Right cardiac atrium (tissue), 5 donors: ENCODE measurements around the gene SLC39A9. TPM values are rescaled to one million over a fixed set of nuclear protein-coding genes. Genes with fewer than 3 reads are reported as not detected.

Experiments
- ATAC-seq, 2 donors: fragments of 200-7000 bp; cut with Tn5 transposase; one replicate each; pipeline versions ENCODE4 v1.8.0 to v1.9.1; 2020; ENCODE audit warnings: moderate library complexity in 2 of 2, mild to moderate bottlenecking in 1 of 2
- DNase-seq, 3 donors: peaks; one replicate each; pipeline ENCODE4 v3.0.0-alpha.2; 2020
- H3K27ac ChIP-seq: one replicate; pipeline ENCODE4 v1.5.1; 2013; ENCODE audit warnings: mild to moderate bottlenecking, low read length, control low read depth, moderate library complexity
- H3K27me3 ChIP-seq: one replicate; pipeline ENCODE4 v1.6.1; 2013; ENCODE audit not compliant: control insufficient read depth, insufficient read depth
- H3K4me1 ChIP-seq: one replicate; pipeline ENCODE4 v1.6.1; 2013; ENCODE audit warnings: low read length; ENCODE audit not compliant: control insufficient read depth, insufficient read depth
- H3K4me3 ChIP-seq: one replicate; pipeline ENCODE4 v1.5.1; 2013; ENCODE audit warnings: low read length, control low read depth
- H3K9me3 ChIP-seq: one replicate; pipeline ENCODE4 v1.6.1; 2013; ENCODE audit warnings: low read length; ENCODE audit not compliant: control insufficient read depth
- WGBS: extraction: QIAGEN DNeasy Blood & Tissue Kit; methylation state at CpG from one replicate; pipeline ENCODE4 v1.1.7; 2013; 5-methylcytosine and 5-hydroxymethylcytosine counted together
- intact Hi-C, 4 donors: fragments of 100-400 bp; cut with DNase I; formaldehyde crosslinking; loops; one replicate each; pipeline versions ENCODE4 v1.11.0 to v1.14.0; 2022 to 2023
- polyA plus RNA-seq: library from polyadenylated mRNA; stranded (reverse); fragments of 200-250 nt; gene quantifications from one replicate; pipeline ENCODE4 v1.2.3, GENCODE V29; 2013
- total RNA-seq, 4 donors: library from RNA; stranded (reverse); fragmentation: NEBNext Ultra II Directional; extraction: Animal tissue kit (Norgen Biotek cat#: 25700); gene quantifications; one replicate each; pipeline ENCODE4 v1.2.1, GENCODE V29; 2021
- donor health status: healthy with polysubstance abuse.
- donor health status: DM: no; HTN: yes; CAD: no.
- donor health status: DM: no; HTN: no; CAD: no.
- donor health status: DM: no; HTN: yes; CAD: no; lungs with severe emphysema.
- donor health status: DM: yes; HTN: yes; CAD: no.

SLC39A9 gene
- total and polyA plus RNA-seq, 5 donors: 10.3 to 34.5 (median 24.4) TPM

DNA sequence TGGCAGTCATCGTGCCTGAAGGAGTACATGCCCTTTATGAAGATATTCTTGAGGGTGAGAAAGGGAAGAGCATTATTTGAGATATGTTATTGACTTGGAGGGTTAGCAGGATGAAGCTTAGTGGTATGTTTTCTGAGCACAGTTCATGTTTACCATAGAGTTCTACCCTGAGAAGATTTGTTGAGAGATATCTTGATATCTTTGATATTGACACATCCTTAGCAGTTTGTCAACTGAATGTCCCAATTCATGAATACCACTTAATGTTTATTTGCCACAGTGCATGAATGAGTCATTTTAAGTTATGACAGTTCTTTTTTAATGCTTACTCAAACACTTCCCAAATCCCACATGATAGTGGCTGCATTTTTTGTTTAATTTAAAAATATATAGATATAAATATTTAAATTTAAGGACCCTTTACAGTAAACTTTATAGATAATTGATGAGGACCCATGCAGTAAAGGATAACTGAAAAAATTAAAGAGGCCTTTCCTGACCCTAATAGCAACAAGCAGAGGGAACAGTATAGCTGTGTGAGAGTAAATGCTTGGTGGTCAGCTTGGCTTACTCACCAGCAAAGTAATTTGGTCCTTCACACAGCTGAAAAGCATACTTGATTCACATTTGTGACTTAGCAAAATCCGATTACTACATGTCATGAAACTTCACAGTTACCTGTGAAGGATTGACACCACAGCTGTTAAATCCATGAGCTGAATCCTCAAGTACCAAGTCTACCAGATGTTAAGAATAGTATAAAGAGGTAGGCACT, 25.8 kb downstream of the SLC39A9 start:
- no peak for DNase-seq
- Histone ChIP-seq H3K9me3 (no peaks in the 10 kb centered on the region), H3K4me3 (no peak overlapping the region), H3K27ac (no peak overlapping the region), H3K27me3 (no peaks in the 10 kb centered on the region), H3K4me1 (no peaks in the 10 kb centered on the region)
- no peak for ATAC-seq
- intact Hi-C loops: no loop called here
- 90% methylated on average over 2 of the region's 2 CpGs for WGBS

DNA sequence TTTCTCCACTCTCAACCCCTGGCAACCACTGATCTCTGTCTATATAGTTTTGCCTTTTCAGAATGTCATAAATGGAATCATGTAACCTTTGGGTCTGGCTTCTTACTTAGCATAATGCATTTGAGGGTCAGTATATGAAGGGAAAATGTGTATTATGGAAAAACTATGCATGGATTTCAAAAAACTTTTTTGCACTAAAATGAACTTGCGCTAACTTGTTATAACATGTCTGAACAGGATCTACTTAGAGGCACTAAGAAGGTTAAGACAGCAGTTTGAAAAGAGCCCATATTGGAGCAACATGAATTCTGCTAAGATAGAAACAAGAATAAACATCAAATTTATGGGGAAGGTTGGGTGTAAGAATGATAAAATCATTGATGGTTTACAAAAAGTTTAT, 29.1 kb downstream of the SLC39A9 start:
- Histone ChIP-seq H3K27me3 (no peaks in the 10 kb centered on the region), H3K4me3 (no peak overlapping the region), H3K4me1 (no peaks in the 10 kb centered on the region), H3K27ac (no peak overlapping the region), H3K9me3 (no peaks in the 10 kb centered on the region)
- intact Hi-C loops: no loop called here
- ATAC-seq: no peak
- 98% methylated on average over 1 of the region's 1 CpG for WGBS
- no peak for DNase-seq

DNA sequence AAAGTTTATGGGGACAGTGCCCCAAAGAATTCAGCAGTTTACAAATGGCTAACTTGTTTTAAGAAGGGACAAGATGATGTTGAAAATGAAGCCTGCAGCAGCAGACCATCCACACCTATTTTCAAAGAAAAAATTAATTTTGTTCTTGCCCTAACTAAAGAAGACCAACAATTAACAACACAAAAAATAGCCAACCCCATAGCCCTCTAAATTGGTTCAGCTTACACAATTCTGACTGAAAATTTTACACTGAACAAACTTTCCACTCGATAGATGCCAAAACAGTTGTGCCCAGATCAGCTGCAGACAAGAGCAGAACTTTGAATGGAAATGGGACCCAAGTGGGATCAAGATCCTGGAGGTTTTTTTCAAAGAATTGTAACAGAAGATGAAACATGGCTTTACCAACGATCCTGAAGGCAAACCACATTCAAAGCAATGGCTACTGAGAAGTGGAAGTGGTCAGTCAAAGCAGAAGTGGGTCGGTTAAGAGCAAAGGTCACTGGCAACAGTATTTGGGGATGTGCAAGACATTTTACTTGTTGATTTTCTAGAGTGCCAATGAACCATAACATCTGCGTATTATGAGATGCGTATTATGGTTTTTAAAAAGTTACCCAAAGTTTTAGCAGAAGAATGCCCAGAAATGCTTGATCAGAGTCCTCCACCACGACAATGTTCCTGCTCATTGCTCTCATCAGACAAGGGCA, 30.0 kb downstream of the SLC39A9 start:
- intact Hi-C loops: no loop called here
- DNase-seq (no peak), ATAC-seq (no peak)
- no peaks in the 10 kb centered on the region for H3K4me1 ChIP-seq
- WGBS: 91% methylated on average over 6 of the region's 6 CpGs
- H3K27me3 ChIP-seq: no peaks in the 10 kb centered on the region
- H3K9me3 ChIP-seq: no peaks in the 10 kb centered on the region
- H3K4me3 ChIP-seq: no peak overlapping the region
- H3K27ac ChIP-seq: no peak overlapping the region

DNA sequence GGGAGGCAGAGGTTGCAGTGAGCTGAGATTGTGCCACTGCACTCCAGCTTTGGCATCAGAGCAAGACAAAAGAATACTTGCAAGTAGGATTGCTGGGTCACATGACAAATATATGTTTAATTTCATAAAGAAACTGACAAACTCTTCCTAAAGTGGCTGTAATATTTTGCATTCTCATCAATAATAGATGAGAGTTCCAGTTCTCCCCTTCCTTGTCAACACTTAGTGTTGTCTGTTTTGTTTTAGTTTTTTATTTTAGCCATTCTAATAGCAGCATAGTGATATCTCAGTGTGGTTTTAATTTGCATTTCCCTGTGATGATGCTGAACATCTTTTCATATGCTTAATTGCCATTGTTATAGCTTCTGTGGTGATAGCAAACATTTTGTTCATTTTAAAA, 31.2 kb downstream of the SLC39A9 start:
- no peaks in the 10 kb centered on the region for H3K9me3 ChIP-seq
- no peaks in the 10 kb centered on the region for H3K27me3 ChIP-seq
- intact Hi-C loops: no loop called here
- H3K27ac ChIP-seq: no peak overlapping the region
- no peak for DNase-seq
- ATAC-seq: no peak
- H3K4me1 ChIP-seq: no peaks in the 10 kb centered on the region
- no peak overlapping the region for H3K4me3 ChIP-seq

DNA sequence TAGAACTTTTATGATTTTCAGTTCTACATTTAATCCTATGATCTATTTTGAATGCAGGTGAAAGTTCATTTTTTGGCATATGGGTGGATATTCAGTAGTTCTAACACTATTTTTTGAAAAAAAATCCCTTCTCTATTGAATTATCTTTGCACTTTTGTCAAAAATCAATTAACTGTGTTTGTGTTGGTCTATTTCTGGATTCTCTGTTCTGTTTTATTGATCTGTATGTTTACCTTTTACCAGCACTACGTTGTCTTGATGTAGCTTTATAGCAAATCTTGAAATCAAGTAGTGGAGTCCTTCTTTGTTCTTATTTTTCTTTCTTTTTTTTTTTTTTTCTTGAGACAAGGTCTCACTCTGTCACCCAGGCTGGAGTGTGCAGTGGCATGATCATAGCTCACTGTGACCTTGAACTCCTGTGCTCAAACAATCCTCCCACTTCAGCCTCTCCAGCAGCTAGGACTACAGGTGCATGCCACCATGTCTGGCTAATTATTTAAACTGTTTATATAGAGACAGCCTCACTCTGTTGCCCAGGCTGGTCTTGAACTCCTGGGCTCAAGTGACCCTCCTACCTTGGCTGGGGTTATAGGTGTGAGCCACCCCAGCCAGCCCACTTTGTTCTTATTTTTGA, 31.9 kb downstream of the SLC39A9 start:
- DNase-seq (no peak), ATAC-seq (no peak)
- Histone ChIP-seq H3K27ac (no peak overlapping the region), H3K4me3 (no peak overlapping the region), H3K4me1 (no peaks in the 10 kb centered on the region), H3K27me3 (no peaks in the 10 kb centered on the region), H3K9me3 (no peaks in the 10 kb centered on the region)
- intact Hi-C loops: no loop called here
- WGBS: 95% methylated on average over 1 of the region's 1 CpG

DNA sequence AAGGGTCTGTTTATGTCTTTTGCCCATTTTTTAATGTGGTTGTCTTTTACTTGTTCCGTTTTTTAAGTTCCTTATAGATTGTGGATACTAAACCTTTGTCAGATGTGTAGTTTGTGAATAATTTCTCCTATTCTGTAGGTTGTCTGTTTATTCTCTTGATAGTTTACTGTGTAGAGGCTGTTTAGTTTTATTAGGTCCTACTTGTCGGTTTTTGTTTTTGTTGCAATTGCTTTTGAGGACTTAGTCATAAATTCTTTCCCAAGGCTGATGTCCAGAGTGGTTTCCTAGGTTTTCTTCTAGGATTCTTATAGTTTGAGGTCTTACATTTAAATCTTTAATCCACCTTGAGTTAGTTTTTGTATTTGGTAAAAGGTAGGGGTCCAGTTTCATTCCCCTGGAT, 33.9 kb downstream of the SLC39A9 start:
- intact Hi-C loops: no loop called here
- DNase-seq: no peak

DNA sequence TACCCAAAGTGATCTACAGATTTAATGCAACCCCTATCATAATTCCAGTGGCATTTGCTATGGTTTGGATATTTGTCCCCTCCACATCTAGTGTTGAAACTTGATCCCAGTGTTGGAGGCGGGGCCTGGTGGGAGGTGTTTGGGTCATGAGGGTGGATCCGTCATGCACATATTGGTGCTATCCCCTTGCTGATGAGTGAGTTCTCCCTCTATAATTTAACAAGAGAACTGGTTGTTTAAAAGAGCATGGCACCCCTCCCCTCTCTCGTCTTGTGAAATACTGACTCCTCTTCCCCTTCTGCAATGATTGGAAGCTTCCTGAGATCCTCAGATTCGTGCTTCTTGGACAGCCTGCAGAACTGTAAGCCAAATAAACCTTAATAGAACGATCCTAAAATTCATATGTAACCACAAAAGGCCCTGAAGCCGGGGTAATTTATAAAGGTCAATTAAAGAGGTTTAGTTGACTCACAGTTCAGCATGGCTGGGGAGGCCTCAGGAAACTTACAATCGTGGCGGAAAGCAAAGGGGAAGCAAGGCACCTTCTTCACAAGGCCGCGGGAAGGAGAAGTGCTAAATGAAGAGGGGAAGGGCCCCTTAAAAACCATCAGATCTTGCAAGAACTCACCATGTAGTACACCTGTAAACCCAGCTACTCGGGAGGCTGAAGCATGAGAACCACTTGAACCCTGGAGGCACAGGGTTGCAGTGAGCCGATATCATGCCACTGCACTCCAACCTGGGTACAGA, 41.2 kb downstream of the SLC39A9 start:
- Histone ChIP-seq H3K4me1 (no peaks in the 10 kb centered on the region), H3K27ac (no peak overlapping the region), H3K4me3 (no peak overlapping the region), H3K9me3 (no peaks in the 10 kb centered on the region), H3K27me3 (no peaks in the 10 kb centered on the region)
- DNase-seq (no peak), ATAC-seq (no peak)
- 89% methylated on average over 12 of the region's 12 CpGs for WGBS
- intact Hi-C loops: no loop called here

More for the DNA sequence above, 33.9 kb downstream of the SLC39A9 start:
- no peak overlapping the region for H3K27ac ChIP-seq
- ATAC-seq: no peak
- H3K4me1 ChIP-seq: no peaks in the 10 kb centered on the region
- H3K9me3 ChIP-seq: no peaks in the 10 kb centered on the region
- WGBS: 95% methylated on average over 2 of the region's 2 CpGs
- H3K4me3 ChIP-seq: no peak overlapping the region
- H3K27me3 ChIP-seq: no peaks in the 10 kb centered on the region

DNA sequence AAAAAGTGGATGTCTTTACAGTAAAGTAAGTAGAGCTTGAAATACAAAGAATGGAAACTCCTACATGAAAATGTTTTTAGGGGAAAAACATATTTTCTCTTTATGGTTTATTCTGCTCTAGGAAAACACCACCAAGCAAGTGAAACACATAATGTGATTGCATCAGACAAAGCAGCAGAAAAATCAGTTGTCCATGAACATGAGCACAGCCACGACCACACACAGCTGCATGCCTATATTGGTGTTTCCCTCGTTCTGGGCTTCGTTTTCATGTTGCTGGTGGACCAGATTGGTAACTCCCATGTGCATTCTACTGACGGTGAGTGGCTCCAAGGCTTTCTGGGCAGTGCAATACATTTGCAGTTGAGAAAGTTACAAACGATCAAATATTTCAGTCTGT, 43.5 kb downstream of the SLC39A9 start:
- 86% methylated on average over 5 of the region's 5 CpGs for WGBS
- H3K9me3 ChIP-seq: no peaks in the 10 kb centered on the region
- H3K27ac ChIP-seq: no peak overlapping the region
- H3K4me1 ChIP-seq: no peaks in the 10 kb centered on the region
- H3K27me3 ChIP-seq: no peaks in the 10 kb centered on the region
- no peak for ATAC-seq
- intact Hi-C loops: no loop called here
- H3K4me3 ChIP-seq: no peak overlapping the region
- no peak for DNase-seq

DNA sequence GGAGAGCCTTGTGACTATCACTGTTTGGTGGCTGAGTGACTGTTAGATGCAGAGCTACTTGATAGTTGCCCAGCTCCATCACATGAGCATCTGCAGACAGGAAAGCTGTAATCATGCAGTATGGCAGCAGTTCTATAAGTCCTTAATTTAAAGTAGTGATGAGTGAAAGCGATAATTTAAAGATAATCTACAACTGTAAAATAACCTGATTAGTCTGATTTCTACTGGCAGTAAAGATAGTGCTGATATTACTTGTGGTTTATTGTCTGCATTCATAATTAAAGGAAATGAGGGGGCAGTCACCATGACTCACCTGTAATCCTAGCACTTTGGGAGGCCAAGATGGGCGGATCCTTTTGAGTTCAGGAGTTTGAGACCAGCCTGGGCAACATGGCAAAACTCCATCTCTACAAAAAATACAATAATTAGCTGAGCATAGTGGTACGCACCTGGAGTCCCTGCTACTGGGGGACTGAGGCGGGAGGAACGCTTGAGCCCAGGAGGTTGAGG, 44.9 kb downstream of the SLC39A9 start:
- Histone ChIP-seq H3K9me3 (no peaks in the 10 kb centered on the region), H3K4me1 (no peaks in the 10 kb centered on the region), H3K4me3 (no peak overlapping the region), H3K27me3 (no peaks in the 10 kb centered on the region), H3K27ac (no peak overlapping the region)
- WGBS: 98% methylated on average over 5 of the region's 5 CpGs
- ATAC-seq (no peak), DNase-seq (no peak)
- intact Hi-C loops: no loop called here

DNA sequence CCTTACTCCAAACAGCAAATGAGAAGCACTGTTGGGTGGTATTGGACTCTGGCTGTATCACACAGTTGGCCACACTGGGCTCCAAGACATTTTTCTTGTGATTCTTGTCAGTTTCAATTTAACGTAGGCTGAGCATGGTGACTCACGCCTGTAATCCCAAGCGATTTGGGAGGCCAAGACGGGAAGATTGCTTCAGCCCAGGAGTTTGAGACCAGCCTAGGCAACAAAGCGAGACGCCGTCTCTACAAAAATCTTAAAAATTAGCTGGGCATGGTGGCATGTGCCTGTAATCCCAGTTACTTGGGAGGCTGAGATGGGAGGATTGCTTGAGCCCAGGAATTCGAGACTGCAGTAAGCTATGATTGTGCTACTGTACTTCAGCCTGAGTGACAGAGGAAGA, 50.7 kb downstream of the SLC39A9 start:
- H3K27ac ChIP-seq: no peak overlapping the region
- no peak overlapping the region for H3K4me3 ChIP-seq
- H3K4me1 ChIP-seq: no peaks in the 10 kb centered on the region
- intact Hi-C loops: no loop called here
- no peaks in the 10 kb centered on the region for H3K27me3 ChIP-seq
- no peak for DNase-seq
- H3K9me3 ChIP-seq: no peaks in the 10 kb centered on the region
- 95% methylated on average over 8 of the region's 8 CpGs for WGBS
- no peak for ATAC-seq
